H1 (cell line): ENCODE data around the gene ITPK1.

Source experiments
- EP300 ChIP-seq, 2 experiments: IDR thresholded peaks; 1 replicate in 1 of 2; 2 replicates in 1 of 2; pipeline ENCODE4 v1.6.1; 2011 to 2012; ENCODE audit warnings: low read depth in 2 of 2, low read length in 2 of 2, mild to moderate bottlenecking in 2 of 2, borderline replicate concordance in 1 of 2, inconsistent platforms in 1 of 2, moderate library complexity in 1 of 2
- POLR2A ChIP-seq, 2 experiments: IDR thresholded peaks; 1 replicate in 1 of 2; 2 replicates in 1 of 2; pipeline ENCODE4 v1.6.1; 2011; ENCODE audit warnings: low read depth in 2 of 2, low read length in 2 of 2, mild to moderate bottlenecking in 2 of 2; ENCODE audit errors: control extremely low read depth in 1 of 2
- RFX5 ChIP-seq: IDR thresholded peaks from 2 replicates; pipeline ENCODE4 v1.6.1; 2011; ENCODE audit warnings: low read depth, low read length, improper control_type of control experiment, borderline replicate concordance
- TF ChIP-seq, protein P1 (sequence below), 3 experiments: IDR thresholded peaks; 1 replicate in 2 of 3; 2 replicates in 1 of 3; pipeline versions ENCODE4 v1.5.1 to v1.6.1; 2011; ENCODE audit warnings: low read length in 3 of 3, mild to moderate bottlenecking in 3 of 3, inconsistent platforms in 2 of 3, low read depth in 1 of 3, moderate library complexity in 1 of 3; ENCODE audit not compliant: insufficient read depth in 1 of 3; ENCODE audit errors: control extremely low read depth in 1 of 3

DNA sequence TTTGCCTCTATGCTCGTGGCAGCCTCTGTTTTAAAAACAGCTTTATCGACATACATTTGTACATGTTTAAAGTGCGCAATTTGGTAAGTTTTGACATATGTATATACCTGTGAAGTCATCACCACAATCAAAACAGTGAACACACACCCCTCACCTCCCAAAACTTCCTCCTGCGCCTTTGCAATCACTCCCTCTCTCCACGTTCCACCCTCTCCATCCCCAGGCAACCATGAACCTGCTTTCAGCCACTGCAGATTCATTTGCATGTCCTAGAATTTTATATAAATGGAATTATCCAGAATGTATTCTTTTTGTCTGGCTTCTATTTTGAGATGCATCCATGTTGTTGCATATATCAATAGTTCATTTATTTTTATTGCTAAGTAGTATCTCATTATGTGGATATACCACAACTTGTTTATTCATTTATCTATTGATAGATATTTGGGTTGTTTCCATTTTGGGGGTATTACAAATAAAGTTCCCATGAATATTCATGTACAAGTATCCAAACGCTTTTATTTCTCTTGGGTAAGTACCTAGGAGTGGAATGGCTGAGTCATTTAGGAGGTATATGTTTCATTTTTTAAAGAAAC lies 208.3 kb downstream of the ITPK1 start:
- TF ChIP-seq, protein P1, sequence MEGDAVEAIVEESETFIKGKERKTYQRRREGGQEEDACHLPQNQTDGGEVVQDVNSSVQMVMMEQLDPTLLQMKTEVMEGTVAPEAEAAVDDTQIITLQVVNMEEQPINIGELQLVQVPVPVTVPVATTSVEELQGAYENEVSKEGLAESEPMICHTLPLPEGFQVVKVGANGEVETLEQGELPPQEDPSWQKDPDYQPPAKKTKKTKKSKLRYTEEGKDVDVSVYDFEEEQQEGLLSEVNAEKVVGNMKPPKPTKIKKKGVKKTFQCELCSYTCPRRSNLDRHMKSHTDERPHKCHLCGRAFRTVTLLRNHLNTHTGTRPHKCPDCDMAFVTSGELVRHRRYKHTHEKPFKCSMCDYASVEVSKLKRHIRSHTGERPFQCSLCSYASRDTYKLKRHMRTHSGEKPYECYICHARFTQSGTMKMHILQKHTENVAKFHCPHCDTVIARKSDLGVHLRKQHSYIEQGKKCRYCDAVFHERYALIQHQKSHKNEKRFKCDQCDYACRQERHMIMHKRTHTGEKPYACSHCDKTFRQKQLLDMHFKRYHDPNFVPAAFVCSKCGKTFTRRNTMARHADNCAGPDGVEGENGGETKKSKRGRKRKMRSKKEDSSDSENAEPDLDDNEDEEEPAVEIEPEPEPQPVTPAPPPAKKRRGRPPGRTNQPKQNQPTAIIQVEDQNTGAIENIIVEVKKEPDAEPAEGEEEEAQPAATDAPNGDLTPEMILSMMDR (IDR thresholded peaks at IDR 0.05; ENCODE audit: control extremely low read depth in 1 of 3, insufficient read depth in 1 of 3, low read depth in 1 of 3, low read length in 3 of 3): no peak
- no peak for TF ChIP-seq RFX5
- no peak for TF ChIP-seq POLR2A (IDR thresholded peaks at IDR 0.05; ENCODE audit: control extremely low read depth in 1 of 2, low read depth in 2 of 2, low read length in 2 of 2)
- no peak for TF ChIP-seq EP300 (IDR thresholded peaks at IDR 0.05; ENCODE audit: borderline replicate concordance in 1 of 2, low read depth in 2 of 2, low read length in 2 of 2)
